Kidney (tissue), 14 donors: ENCODE results near the gene OPHN1. TPM values are rescaled to one million over a fixed set of nuclear protein-coding genes. Genes with fewer than 3 reads are reported as not detected.

Experiments used
- DNase-seq, 5 donors: peaks; one replicate each; pipeline ENCODE4 v3.0.0-alpha.2; 2013 to 2020
- FAIRE-seq: peaks from 2 replicates; lab custom pipeline; 2012; peaks lifted over from hg19 to GRCh38; lab: Jason Lieb, UNC
- H3K27ac ChIP-seq, 2 donors: one replicate each; pipeline ENCODE4 v1.7.0; 2013; ENCODE audit warnings: low read depth in 2 of 2, low read length in 2 of 2, inconsistent platforms in 1 of 2
- H3K27me3 ChIP-seq: one replicate; pipeline ENCODE4 v1.7.1; 2013; ENCODE audit warnings: low read length, inconsistent platforms; ENCODE audit not compliant: control insufficient read depth, insufficient read depth
- H3K36me3 ChIP-seq, 3 donors: one replicate each; pipeline versions ENCODE4 v1.7.0 to v1.7.1; 2013; ENCODE audit warnings: low read length in 3 of 3, control low read depth in 1 of 3, inconsistent platforms in 1 of 3; ENCODE audit not compliant: insufficient read depth in 3 of 3, control insufficient read depth in 2 of 3
- H3K4me1 ChIP-seq, 3 donors: one replicate each; pipeline versions ENCODE4 v1.7.0 to v1.7.1; 2013; ENCODE audit warnings: low read length in 3 of 3, inconsistent platforms in 1 of 3, low read depth in 1 of 3; ENCODE audit not compliant: control insufficient read depth in 2 of 3, insufficient read depth in 2 of 3
- H3K4me3 ChIP-seq, 3 donors: one replicate each; pipeline versions ENCODE4 v1.7.0 to v1.8.1; 2013; ENCODE audit warnings: low read length in 3 of 3, control low read depth in 1 of 3, inconsistent platforms in 1 of 3
- H3K9ac ChIP-seq, 3 donors: one replicate each; pipeline versions ENCODE4 v1.7.0 to v1.7.1; 2013; ENCODE audit warnings: low read length in 3 of 3, control low read depth in 1 of 3, inconsistent platforms in 1 of 3
- H3K9me3 ChIP-seq, 3 donors: one replicate each; pipeline versions ENCODE4 v1.7.0 to v1.7.1; 2013; ENCODE audit warnings: low read length in 3 of 3, control low read depth in 1 of 3, inconsistent platforms in 1 of 3; ENCODE audit not compliant: control insufficient read depth in 2 of 3, insufficient read depth in 1 of 3
- CTCF ChIP-seq: IDR thresholded peaks from 3 replicates; pipeline ENCODE4 v1.5.1; 2012; ENCODE audit warnings: mild to moderate bottlenecking, moderate library complexity, borderline replicate concordance; ENCODE audit not compliant: insufficient read depth; ENCODE audit errors: extremely low read depth
- intact Hi-C: fragments of 100-400 bp; cut with DNase I; formaldehyde crosslinking; loops from one replicate; pipeline ENCODE4 v1.11.1; 2022
- polyA plus RNA-seq: library from polyadenylated mRNA; stranded (reverse); fragments of 350-450 nt; fragmentation: Illumina TruSeq; extraction: RNeasy Lipid Tissue Mini Kit (QIAGEN cat#74804); gene quantifications from one replicate; pipeline ENCODE4 v1.2.3, GENCODE V29; 2014; ENCODE audit warnings: low read depth, low replicate concordance; ENCODE audit not compliant: insufficient read depth
- total RNA-seq: library from RNA; stranded (reverse); fragmentation: NEBNext Ultra II Directional; extraction: Animal tissue kit (Norgen Biotek cat#: 25700); gene quantifications from one replicate; pipeline ENCODE4 v1.2.1, GENCODE V29; 2021
- donor health status: control.
- donor health status: control.
- donor health status: control.
- donor health status: control.
- donor health status: control.
- donor health status: DM: yes; HTN: yes; CAD: no.
- donor health status: Normal renal cell carcinoma (clear cell type).

OPHN1 gene
- total and polyA plus RNA-seq, 2 donors from 2014 or later, result 1.9 to 9.5 TPM

- H3K4me3 ChIP-seq, result no peak overlapping the region
- FAIRE-seq (no peak), DNase-seq (no peak)
- no peaks in the 10 kb centered on the region for H3K27me3 ChIP-seq
- H3K9me3 ChIP-seq, result no peaks in the 10 kb centered on the region
- intact Hi-C loops, result no loop called here
- no peak overlapping the region for H3K9ac ChIP-seq
- no peak for TF ChIP-seq CTCF
- H3K4me1 ChIP-seq, result peaks cover 0 to 3% (median 0%) of the 10 kb centered on the region in 3 donors
- H3K27ac ChIP-seq, result no peak overlapping the region
- H3K36me3 ChIP-seq, result no peaks in the 10 kb centered on the region
Measured at GRCh38 chrX:68115371-68115770, 317.9 kb downstream of the OPHN1 start.

GRCh38 chrX:68114573-68115129 is 318.6 kb downstream of the OPHN1 start:
- Histone ChIP-seq H3K9me3 (no peaks in the 10 kb centered on the region), H3K4me3 (no peak overlapping the region), H3K27me3 (no peaks in the 10 kb centered on the region), H3K9ac (no peak overlapping the region), H3K36me3 (no peaks in the 10 kb centered on the region), H3K27ac (no peak overlapping the region), H3K4me1 (peaks cover 0 to 3% (median 0%) of the 10 kb centered on the region in 3 donors)
- intact Hi-C loops, result no loop called here
- no peak for TF ChIP-seq CTCF
- DNase-seq (no peak), FAIRE-seq (no peak)

- H3K27ac ChIP-seq, result no peak overlapping the region
- intact Hi-C loops, result no loop called here
- H3K4me3 ChIP-seq, result no peak overlapping the region
- TF ChIP-seq CTCF, result no peak
- H3K36me3 ChIP-seq, result no peaks in the 10 kb centered on the region
- H3K9ac ChIP-seq, result no peak overlapping the region
- peaks cover 0 to 3% (median 0%) of the 10 kb centered on the region in 3 donors for H3K4me1 ChIP-seq
- no peaks in the 10 kb centered on the region for H3K27me3 ChIP-seq
- no peaks in the 10 kb centered on the region for H3K9me3 ChIP-seq
- no peak for DNase-seq
- no peak for FAIRE-seq
Measured at GRCh38 chrX:68113837-68114572, 319.3 kb downstream of the OPHN1 start.
